Measurements from ENCODE around the gene NTM. TPM values are rescaled to one million over a fixed set of nuclear protein-coding genes. Genes with fewer than 3 reads are reported as not detected.

NTM gene
- total and polyA plus RNA-seq, 12 donors, result 0.43 to 3.0 (median 1.3) TPM

- H3K4me1 ChIP-seq, result no peaks in the 10 kb centered on the region
- H3K9me3 ChIP-seq, result no peaks in the 10 kb centered on the region
- 90 to 91% methylated on average over 7 of the region's 7 CpGs for WGBS, 2 donors
- no peak for TF ChIP-seq CTCF (IDR thresholded peaks at IDR 0.05)
- no peak overlapping the region for H3K27ac ChIP-seq
- no peaks in the 10 kb centered on the region for H3K36me3 ChIP-seq
- no peak overlapping the region for H3K4me3 ChIP-seq
- ATAC-seq (no peak), DNase-seq (no peak)
- H3K27me3 ChIP-seq, result no peaks in the 10 kb centered on the region
- intact Hi-C loops (cut with DNase I), result loop anchor here in 1 of 10 donors (10.0 kb wide), 1 partner anchor 175 kb away; no protein-coding TSS in a partner anchor
These were observed 669.1 kb downstream of the NTM start for GRCh38 chr11:132039521-132039920.

GRCh38 chr11:132042296-132042695, 671.9 kb downstream of the NTM start:
- Histone ChIP-seq H3K9me3 (no peaks in the 10 kb centered on the region), H3K27ac (no peak overlapping the region), H3K27me3 (no peaks in the 10 kb centered on the region), H3K4me1 (no peaks in the 10 kb centered on the region), H3K4me3 (no peak overlapping the region), H3K36me3 (no peaks in the 10 kb centered on the region)
- intact Hi-C loops (cut with DNase I), result no loop called here
- 62 to 80% methylated on average over 2 of the region's 2 CpGs for WGBS, 2 donors
- DNase-seq (no peak), ATAC-seq (no peak)
- TF ChIP-seq CTCF (IDR thresholded peaks at IDR 0.05), result no peak

- WGBS, 2 donors, result 80 to 86% methylated on average over 1 of the region's 1 CpG
- Histone ChIP-seq H3K4me3 (no peak overlapping the region), H3K27ac (no peak overlapping the region), H3K36me3 (no peaks in the 10 kb centered on the region), H3K4me1 (no peaks in the 10 kb centered on the region), H3K9me3 (no peaks in the 10 kb centered on the region), H3K27me3 (no peaks in the 10 kb centered on the region)
- DNase-seq (no peak), ATAC-seq (no peak)
- no peak for TF ChIP-seq CTCF (IDR thresholded peaks at IDR 0.05)
- intact Hi-C loops (cut with DNase I), result no loop called here
These were observed 673.3 kb downstream of the NTM start for GRCh38 chr11:132043714-132044113.

GRCh38 chr11:132045107-132045506, 674.7 kb downstream of the NTM start:
- no peak overlapping the region for H3K27ac ChIP-seq
- H3K9me3 ChIP-seq, result no peaks in the 10 kb centered on the region
- peaks cover 0 to 11% (median 0%) of the 10 kb centered on the region in 7 donors for H3K27me3 ChIP-seq
- 72 to 79% methylated on average over 3 of the region's 3 CpGs for WGBS, 2 donors
- H3K36me3 ChIP-seq, result no peaks in the 10 kb centered on the region
- H3K4me1 ChIP-seq, result no peaks in the 10 kb centered on the region
- no peak for DNase-seq
- no peak overlapping the region for H3K4me3 ChIP-seq
- intact Hi-C loops (cut with DNase I), result no loop called here
- no peak for TF ChIP-seq CTCF (IDR thresholded peaks at IDR 0.05)
- ATAC-seq, result no peak
